ENCODE results near the gene C3orf18. TPM values are rescaled to one million over a fixed set of nuclear protein-coding genes. Genes with fewer than 3 reads are reported as not detected.

The C3orf18 gene
- total and polyA plus RNA-seq, 10 of the 15 experiments (the other 5 are each of a cell fraction or from before 2014, with no cell fraction given): 0.06 to 3.2 (median 0.66) TPM

DNA sequence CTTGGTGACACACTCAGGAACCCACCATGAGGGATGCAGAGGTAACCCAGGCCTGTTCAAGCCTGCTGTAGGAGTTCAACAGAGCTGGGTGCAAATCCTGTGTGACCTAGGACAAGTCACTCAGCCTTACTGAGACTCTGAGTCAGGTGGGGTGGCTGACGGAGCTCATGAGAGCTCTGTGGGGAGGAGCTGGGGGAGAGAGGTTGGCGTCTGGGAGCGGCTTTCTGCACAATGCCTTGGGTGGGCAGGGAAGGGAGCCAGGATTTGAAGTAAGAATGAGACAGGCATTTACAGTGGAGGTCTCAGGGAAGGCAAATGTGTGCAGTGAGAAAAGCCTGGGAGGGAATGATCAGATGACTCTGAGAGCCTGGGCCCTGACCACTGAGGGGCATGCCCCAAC lies 18.3 kb downstream of the C3orf18 start:
- Histone ChIP-seq H3K9me3 (replicated peaks; ENCODE audit: control insufficient read depth, insufficient read depth, low read length) (no peaks in the 10 kb centered on the region), H3K79me2 (ENCODE audit: control insufficient read depth, insufficient read depth, low read length) (no peaks in the 10 kb centered on the region), H3K27me3 (replicated peaks in 1 of 2; ENCODE audit: control insufficient read depth in 2 of 2, insufficient read depth in 2 of 2, low read length in 1 of 2) (no peaks in the 10 kb centered on the region; a peak in 1 of 4 replicates), H3K4me3 (no peak overlapping the region), H3K36me3 (ENCODE audit: control insufficient read depth in 2 of 2, insufficient read depth in 2 of 2, low read length in 1 of 2) (no peaks in the 10 kb centered on the region), H4K20me1 (ENCODE audit: control insufficient read depth, insufficient read depth) (no peaks in the 10 kb centered on the region), H3K27ac (ENCODE audit: control insufficient read depth, insufficient read depth) (no peak overlapping the region), H3K9ac (ENCODE audit: control insufficient read depth, insufficient read depth, low read length) (no peak overlapping the region), H3K4me1 (ENCODE audit: control insufficient read depth, insufficient read depth, low read length) (no peaks in the 10 kb centered on the region), H3K4me2 (ENCODE audit: control insufficient read depth, insufficient read depth) (no peak overlapping the region), H2AFZ (ENCODE audit: control insufficient read depth, low read depth, low read length) (no peak overlapping the region)
- POLR2A ChIA-PET: no interaction called here
- no TSS peak for BruUV-seq (replicated peaks)
- intact Hi-C loops (cut with micrococcal nuclease; ENCODE audit: unreplicated experiment): no loop called here
- no peak for FAIRE-seq
- ATAC-seq: no peak
- RAD21 ChIA-PET (ENCODE audit: unreplicated experiment): no interaction called here
- no peak for DNase-seq (ENCODE audit: low read depth, low spot score)
- 0% methylated on average over 3 of the region's 3 CpGs for WGBS (ENCODE audit: insufficient coverage, insufficient replicate concordance, low lambda C conversion rate, missing lambda C conversion rate)
- CTCF ChIA-PET: interaction anchor here (0.8 to 2.4 kb wide), 6 partner anchors 9 to 202 kb away, joined by 3 to 5 read pairs (median 4); partner anchors contain the start of gene CISH
- in situ Hi-C loops (cut with MboI): loop anchor here (5.0 kb wide), 1 partner anchor 202 kb away; the partner anchor contains the start of gene ZMYND10
- TF ChIP-seq, protein P1, sequence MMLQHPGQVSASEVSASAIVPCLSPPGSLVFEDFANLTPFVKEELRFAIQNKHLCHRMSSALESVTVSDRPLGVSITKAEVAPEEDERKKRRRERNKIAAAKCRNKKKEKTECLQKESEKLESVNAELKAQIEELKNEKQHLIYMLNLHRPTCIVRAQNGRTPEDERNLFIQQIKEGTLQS (IDR thresholded peaks at IDR 0.05; ENCODE audit: borderline replicate concordance, extremely low read depth, low read depth, low read length): no peak
- no peak for TF ChIP-seq SRF (IDR thresholded peaks at IDR 0.05; ENCODE audit: low read depth in 2 of 2, low read length in 2 of 2)
- no peak for TF ChIP-seq NR2C1 (IDR thresholded peaks at IDR 0.05)
- SMC1A ChIA-PET (ENCODE audit: uncharacterized antibody, unreplicated experiment): interaction anchor here (0.6 kb wide), 1 partner anchor 259 kb away, joined by 3 read pairs; no protein-coding TSS in a partner anchor

DNA sequence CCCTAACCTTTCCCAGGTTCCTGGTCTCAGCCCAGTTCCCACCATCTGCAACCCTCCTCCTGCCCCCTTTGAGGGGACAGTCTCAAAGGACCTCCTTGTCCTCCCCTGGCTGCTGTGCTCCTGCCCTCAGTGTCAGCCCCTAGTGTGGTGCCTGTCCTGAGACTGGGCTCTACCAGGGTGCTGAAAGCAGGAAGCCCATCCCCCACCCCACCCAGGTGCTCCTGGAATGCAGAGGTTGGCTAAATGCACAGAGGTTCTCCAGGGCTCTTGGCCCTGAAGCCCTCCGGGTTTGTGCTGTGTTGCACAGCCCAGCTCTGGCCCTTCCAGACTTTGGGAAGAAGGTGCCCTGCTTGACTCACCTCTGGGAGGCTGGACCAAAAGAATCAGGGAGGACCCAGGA lies 21.8 kb downstream of the C3orf18 start:
- ChIA-PET SMC1A (ENCODE audit: uncharacterized antibody, unreplicated experiment) (no interaction called here), POLR2A (interaction anchor here (0.6 kb wide), 1 partner anchor 19 kb away, joined by 3 read pairs; no protein-coding TSS in a partner anchor), CTCF (interaction anchor here (4.9 kb wide), 1 partner anchor 197 kb away, joined by 65 read pairs; the partner anchor contains the start of genes CYB561D2 and NPRL2), RAD21 (ENCODE audit: unreplicated experiment) (no interaction called here)
- H3K9ac ChIP-seq (ENCODE audit: control insufficient read depth, insufficient read depth, low read length): no peak overlapping the region
- BruUV-seq (replicated peaks): no TSS peak
- H3K4me2 ChIP-seq (ENCODE audit: control insufficient read depth, insufficient read depth): no peak overlapping the region
- WGBS (ENCODE audit: insufficient coverage, insufficient replicate concordance, low lambda C conversion rate, missing lambda C conversion rate): 0% methylated on average over 1 of the region's 1 CpG
- H4K20me1 ChIP-seq (ENCODE audit: control insufficient read depth, insufficient read depth): no peaks in the 10 kb centered on the region
- H3K79me2 ChIP-seq (ENCODE audit: control insufficient read depth, insufficient read depth, low read length): no peaks in the 10 kb centered on the region
- FAIRE-seq (no peak), ATAC-seq (no peak), DNase-seq (ENCODE audit: low read depth, low spot score) (no peak)
- H3K4me1 ChIP-seq (ENCODE audit: control insufficient read depth, insufficient read depth, low read length): no peaks in the 10 kb centered on the region
- in situ Hi-C loops (cut with MboI): loop anchor here (5.0 kb wide), 1 partner anchor 198 kb away; the partner anchor contains the start of gene ZMYND10
- no peak overlapping the region for H2AFZ ChIP-seq (ENCODE audit: control insufficient read depth, low read depth, low read length)
- H3K36me3 ChIP-seq (ENCODE audit: control insufficient read depth in 2 of 2, insufficient read depth in 2 of 2, low read length in 1 of 2): no peaks in the 10 kb centered on the region
- peaks cover 0 to 3% of the 10 kb centered on the region in 2 experiments; a peak in 1 of 4 replicates for H3K27me3 ChIP-seq (replicated peaks in 1 of 2; ENCODE audit: control insufficient read depth in 2 of 2, insufficient read depth in 2 of 2, low read length in 1 of 2)
- H3K4me3 ChIP-seq: no peak overlapping the region
- intact Hi-C loops (cut with micrococcal nuclease; ENCODE audit: unreplicated experiment): no loop called here
- no peaks in the 10 kb centered on the region for H3K9me3 ChIP-seq (replicated peaks; ENCODE audit: control insufficient read depth, insufficient read depth, low read length)
- H3K27ac ChIP-seq (ENCODE audit: control insufficient read depth, insufficient read depth): no peak overlapping the region
- TF ChIP-seq ESRRA (IDR thresholded peaks at IDR 0.05; ENCODE audit: low read length) (no peak), ZNF274 (IDR thresholded peaks at IDR 0.05; ENCODE audit: insufficient read depth, insufficient read length) (no peak), IRF4 (IDR thresholded peaks at IDR 0.05; ENCODE audit: low read depth, low read length) (no peak), PML (IDR thresholded peaks at IDR 0.05; ENCODE audit: low read length) (no peak), IRF3 (IDR thresholded peaks at IDR 0.05) (no peak), BCL3 (IDR thresholded peaks at IDR 0.05; ENCODE audit: borderline replicate concordance, insufficient read depth, low read depth, low read length, poor library complexity, severe bottlenecking) (no peak), SUZ12 (IDR thresholded peaks at IDR 0.05; ENCODE audit: unreplicated experiment) (no peak), NR2C1 (IDR thresholded peaks at IDR 0.05) (no peak), PAX8 (IDR thresholded peaks at IDR 0.05) (no peak), EZH2 (IDR thresholded peaks at IDR 0.05; ENCODE audit: borderline replicate concordance, control insufficient read depth, low read depth, low read length) (no peak), HSF1 (IDR thresholded peaks at IDR 0.05; ENCODE audit: low read depth, low read length) (no peak)
